ENCODE results near the gene PCDH15.

PCDH15 gene

GRCh38 chr10:54800741-54801421 is at the start of gene PCDH15:
Gene PCDH15 (minus strand): TSS chr10:54801231. CDS start chr10:54664262, 136,969 bp downstream.
- DNase-seq (ENCODE audit: low read depth, low spot score) = no peak

GRCh38 chr10:54843932-54844331 is 42.9 kb upstream of the PCDH15 start:
- DNase-seq (ENCODE audit: low read depth, low spot score) = no peak

DNA sequence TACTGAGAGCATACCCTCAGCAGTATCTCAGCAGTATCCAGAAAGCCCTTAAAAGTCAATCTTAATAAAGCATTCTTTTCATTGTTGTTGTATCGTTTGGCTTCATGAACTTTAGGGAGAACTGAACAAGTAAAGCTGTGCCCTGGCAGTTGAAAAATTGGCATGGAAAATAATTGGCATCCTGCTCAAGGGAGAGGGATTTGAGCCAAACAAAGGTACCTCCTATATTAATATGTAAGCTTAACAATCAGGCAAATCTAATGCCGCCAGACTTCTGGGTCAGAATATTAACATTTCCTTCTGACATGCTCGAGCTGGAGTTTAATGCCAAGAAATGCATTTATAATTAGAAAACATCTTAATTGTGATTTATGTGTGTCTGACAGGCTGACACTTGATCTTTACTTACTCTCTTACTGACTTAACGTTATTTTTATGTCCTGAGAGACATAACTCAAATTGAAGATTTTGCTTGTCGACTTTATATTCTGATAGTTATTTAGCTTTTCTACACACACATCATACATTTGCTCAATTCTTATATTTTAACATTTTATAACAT is 42.1 kb upstream of the PCDH15 start:
- DNase-seq (ENCODE audit: low read depth, low spot score) = no peak

DNA sequence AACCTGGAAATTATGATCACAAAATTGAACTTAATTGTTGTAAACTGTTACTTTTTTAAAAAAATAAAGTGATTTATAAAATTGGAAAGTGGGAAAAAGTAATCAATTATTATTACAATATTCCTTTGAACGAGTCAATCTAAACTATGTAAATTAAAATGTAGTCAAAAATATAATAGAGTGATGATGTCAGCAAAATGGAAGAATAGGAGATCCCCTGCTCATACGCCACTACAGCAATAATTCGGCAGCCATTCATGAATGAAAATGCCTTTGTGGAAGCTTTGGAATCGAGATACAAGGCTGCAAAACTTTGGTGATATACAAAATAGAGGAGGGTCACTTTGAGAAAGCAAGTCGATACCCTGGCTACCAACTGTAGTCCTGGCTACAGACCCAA is 36.4 kb upstream of the PCDH15 start:
- DNase-seq (ENCODE audit: low read depth, low spot score) = no peak

GRCh38 chr10:54833029-54833428 is 32.0 kb upstream of the PCDH15 start:
- DNase-seq (ENCODE audit: low read depth, low spot score) = no peak

GRCh38 chr10:54826994-54827560 is 26.0 kb upstream of the PCDH15 start:
- DNase-seq (ENCODE audit: low read depth, low spot score) = no peak

GRCh38 chr10:54815583-54815982 is 14.6 kb upstream of the PCDH15 start:
- DNase-seq (ENCODE audit: low read depth, low spot score) = no peak

- DNase-seq (ENCODE audit: low read depth, low spot score) = no peak
Observed at GRCh38 chr10:54808186-54808935, 7.3 kb upstream of the PCDH15 start.

- no peak for DNase-seq (ENCODE audit: low read depth, low spot score)
Observed at GRCh38 chr10:54799506-54799905, 1.5 kb downstream of the PCDH15 start.

DNA sequence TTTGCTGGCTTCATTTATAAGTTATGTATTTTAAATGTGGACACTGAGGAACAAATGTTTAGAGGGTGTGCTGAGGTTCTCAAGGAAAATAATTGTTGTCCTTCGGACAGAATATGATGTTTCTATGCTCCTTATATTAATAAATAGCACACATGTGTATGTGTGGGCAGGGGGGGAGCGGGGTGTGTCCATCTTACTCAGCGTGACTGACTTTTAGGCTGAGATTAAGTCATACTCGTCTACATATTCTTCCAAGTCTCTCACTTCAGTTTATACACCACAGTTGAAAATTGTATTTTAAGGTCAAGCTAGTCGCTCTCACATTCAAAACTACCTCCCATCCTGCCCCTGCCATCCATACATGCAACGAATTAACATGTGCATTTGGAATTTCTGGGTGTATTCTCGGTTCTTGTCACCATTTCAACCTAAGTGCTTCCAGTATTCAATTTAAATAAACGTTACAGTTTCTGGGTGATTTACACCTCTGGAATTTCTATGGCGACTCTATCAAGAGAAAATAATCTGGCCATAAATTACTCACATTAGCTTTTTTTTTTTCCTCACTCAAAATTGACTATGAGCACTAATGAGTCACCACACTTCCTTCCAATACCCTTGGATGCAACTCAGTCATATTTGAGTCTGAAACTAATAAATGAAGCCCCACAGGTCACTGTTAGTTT is 3.3 kb downstream of the PCDH15 start:
- no peak for DNase-seq (ENCODE audit: low read depth, low spot score)

DNA sequence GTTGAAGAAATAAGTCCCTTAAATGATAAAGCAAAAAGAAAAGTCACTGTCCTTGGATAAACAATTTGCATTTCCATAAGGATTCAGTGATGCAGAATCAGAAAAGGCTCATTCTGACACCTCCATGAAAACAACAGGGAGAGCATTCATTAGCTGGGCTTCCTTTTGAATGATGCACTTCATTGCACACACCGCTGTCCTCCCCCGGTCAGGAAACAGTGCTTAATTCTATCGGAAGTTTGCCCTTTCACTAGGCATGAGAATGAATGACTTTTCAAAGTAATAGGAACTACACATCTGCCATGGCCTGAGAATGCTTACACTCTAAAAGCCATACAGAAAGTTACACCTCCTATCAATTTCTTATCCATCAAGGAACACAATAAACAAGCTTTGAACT is 4.2 kb downstream of the PCDH15 start:
- DNase-seq (ENCODE audit: low read depth, low spot score) = no peak

DNA sequence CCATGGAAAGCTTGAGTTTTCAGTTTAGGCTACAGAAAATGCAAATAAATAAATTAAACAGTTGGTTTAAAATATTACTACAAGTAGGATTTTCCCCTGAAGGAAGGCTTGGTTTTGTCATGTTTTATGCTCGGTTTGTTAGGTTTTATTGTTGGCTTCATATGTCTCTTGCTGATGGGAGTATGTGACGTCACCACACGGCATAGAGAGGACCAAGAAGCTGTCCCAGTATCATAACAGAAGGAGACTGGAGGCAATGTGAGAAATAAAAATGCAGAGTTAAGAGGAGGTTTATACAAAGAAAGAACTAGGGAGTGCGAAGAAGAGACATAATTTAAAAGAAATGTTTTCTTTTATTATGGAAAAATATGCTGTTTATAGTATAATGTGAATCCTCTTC is 24.4 kb downstream of the PCDH15 start:
- DNase-seq (ENCODE audit: low read depth, low spot score) = no peak

DNA sequence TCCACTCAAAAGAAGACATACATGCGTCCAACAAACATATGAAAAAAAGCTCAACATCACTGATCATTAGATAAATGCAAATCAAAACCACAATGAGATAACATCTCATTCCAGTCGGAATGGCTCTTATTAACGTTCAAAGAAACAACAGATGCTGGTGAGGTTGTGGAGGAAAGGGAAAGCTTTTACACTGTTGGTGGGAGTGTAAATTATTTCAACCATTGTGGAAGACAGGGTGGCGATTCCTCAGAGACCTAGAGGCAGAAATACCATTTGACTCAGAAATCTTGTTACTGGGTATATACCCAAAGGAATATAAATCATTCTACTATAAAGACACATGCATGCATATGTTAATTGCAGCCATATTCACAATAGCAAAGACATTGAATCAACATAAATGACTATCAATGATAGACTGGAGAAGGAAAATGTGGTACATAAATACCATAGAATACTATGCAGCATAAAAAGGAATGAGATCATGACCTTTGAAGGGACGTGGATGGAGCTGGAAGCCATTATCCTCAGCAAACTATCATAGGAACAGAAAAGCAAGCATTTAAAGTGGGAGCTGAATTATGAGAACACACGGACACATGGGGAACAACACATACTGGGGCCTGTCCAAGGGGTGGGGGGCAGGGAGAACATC is 28.4 kb downstream of the PCDH15 start:
- DNase-seq (ENCODE audit: low read depth, low spot score) = no peak

DNA sequence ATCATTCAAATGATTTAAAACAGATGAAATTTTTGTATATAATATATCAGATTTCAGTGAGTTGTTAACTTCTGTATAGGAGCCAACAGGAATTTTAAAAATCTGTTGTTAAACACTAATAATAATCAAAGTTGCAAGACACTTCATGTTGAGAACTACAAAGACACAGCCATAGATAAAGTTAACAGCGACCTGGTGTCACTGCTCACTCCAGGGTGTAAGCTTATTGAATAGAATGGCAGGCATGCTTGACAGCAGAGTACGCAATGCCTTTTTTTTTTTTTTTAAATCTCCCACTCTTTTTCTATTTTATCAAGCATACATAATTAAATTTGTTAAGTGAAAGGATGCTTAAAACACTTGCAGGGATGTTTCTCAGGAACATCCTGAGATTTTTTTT is 32.0 kb downstream of the PCDH15 start:
- DNase-seq (ENCODE audit: low read depth, low spot score) = no peak

DNA sequence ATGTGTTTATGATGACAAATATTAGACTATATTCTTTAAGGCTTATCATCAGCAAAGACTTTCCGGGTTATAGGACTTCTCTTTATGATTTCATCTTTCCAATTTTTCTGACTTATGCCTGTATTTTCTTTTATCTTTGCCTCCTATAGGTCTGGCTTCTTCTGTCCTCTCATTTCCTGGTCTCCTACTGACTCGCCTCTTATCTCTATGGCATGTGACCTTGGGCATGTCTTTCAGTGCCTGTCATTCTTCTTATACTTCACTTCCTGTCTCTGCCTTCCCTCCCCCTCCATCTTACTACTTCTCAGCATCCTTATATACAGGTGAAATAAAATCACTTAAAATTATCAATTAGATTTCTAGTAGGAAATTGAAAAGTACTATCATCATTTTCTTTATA is 42.2 kb downstream of the PCDH15 start:
- no peak for DNase-seq (ENCODE audit: low read depth, low spot score)

GRCh38 chr10:54749623-54750022 is 51.4 kb downstream of the PCDH15 start:
- DNase-seq (ENCODE audit: low read depth, low spot score) = no peak

GRCh38 chr10:54745436-54745835 is 55.6 kb downstream of the PCDH15 start:
- no peak for DNase-seq (ENCODE audit: low read depth, low spot score)

DNA sequence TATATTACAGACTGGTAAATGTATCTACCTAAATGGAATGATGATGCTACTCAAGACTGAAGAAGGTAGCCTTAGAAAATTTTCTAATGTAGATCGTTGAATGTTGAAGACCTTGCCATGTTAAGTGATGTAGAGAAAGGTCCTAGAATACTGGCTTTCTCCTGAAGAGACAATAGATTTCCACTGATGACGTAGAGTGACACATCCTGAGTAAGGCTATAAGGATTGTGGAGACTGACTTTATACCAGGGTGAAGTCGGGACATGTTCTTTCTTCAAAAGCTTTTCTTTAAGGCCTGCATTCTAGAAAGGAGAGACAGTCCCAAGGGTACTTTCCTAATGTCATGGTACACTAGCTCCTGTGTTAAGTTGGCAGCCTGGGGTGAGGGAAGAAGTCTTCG is 58.6 kb downstream of the PCDH15 start:
- no peak for DNase-seq (ENCODE audit: low read depth, low spot score)

DNA sequence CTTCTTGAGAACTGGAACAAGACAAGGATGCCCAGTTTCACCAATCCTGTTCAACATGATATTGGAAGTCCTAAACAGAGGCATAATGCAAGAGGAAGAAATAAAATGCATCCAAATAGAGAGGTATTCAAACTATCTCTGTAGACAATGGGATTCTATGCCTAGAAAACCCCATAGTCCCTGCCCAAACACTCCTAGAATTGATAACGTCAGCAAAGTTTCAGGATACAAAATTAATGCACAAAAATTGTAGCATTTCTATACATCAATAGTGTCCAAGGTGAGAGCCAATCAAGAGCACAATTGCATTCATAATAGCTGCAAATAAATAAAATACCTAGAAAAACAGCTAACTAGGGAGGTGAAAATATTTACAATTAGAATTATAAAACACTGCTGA is 72.5 kb downstream of the PCDH15 start:
- DNase-seq (ENCODE audit: low read depth, low spot score) = no peak

DNA sequence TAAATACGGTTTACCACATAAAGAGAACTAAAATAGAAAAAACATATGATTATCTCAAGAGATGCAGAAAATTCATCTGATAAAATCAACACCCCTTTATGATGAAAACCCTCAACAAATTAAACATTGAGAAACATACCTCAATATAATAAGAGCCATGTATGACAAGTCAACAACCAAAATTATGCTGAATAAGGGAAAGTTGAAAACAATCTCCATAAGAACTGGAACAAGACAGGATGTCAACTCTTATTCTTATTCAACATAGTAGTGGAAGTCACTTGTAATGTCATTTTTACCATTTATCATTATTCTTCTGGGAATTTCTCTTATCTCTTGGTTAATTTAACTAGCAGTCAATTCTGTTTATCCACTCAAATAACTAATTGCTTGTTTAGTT is 79.0 kb downstream of the PCDH15 start:
- no peak for DNase-seq (ENCODE audit: low read depth, low spot score)

DNA sequence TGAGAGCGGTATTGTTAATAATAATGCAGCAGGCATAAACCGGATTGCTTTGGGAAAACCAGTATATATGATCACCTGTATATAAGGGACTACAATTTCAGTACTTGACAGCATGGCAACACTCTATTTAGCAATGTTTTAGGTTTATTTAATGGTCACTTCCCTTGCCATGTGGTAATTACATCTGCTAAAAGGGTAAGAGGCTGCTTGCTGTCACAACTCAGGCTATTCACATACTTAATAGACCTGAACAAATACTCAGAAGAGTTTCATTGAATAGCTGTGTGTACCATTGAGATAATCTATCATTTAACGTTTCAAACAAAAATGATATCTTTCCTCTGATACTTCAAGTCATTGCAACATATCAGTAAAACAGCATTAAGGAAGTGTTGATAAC is 90.1 kb downstream of the PCDH15 start:
- DNase-seq (ENCODE audit: low read depth, low spot score) = no peak

DNA sequence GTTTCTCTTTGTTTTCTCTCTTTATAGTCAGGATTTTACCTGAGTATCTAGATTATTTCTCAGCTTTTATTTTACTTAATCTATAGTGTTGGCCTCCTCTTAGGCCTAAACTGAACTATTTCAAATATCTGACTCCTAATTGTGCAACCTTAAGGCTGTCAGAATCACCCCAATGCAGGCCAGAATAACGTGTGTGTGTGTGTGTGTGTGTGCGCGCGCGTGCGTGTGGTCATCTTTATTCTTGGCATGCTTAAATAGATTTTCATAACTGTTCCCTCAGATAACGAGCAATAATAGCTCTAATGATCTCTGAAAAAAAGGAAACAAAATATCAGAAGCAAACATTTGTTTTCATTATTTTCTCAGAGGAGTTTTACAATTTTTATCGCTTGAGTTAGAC is 92.4 kb downstream of the PCDH15 start:
- DNase-seq (ENCODE audit: low read depth, low spot score) = no peak
